Parathyroid adenoma (tissue), 2 donors: ENCODE measurements around the gene GUCY1A2.

Experiments
- H2AFZ ChIP-seq: fragments of 300-600 bp; sonication (generic); one replicate; pipeline ENCODE4 v1.7.0; 2017; ENCODE audit warnings: antibody characterized with exemption, mild to moderate bottlenecking
- H3K27ac ChIP-seq: fragments of 300-600 bp; sonication (generic); one replicate; pipeline ENCODE4 v1.7.0; 2017
- H3K27me3 ChIP-seq: fragments of 300-600 bp; sonication (generic); one replicate; pipeline ENCODE4 v1.7.0; 2017; ENCODE audit warnings: low read length; ENCODE audit not compliant: control insufficient read depth, insufficient read depth
- H3K36me3 ChIP-seq: fragments of 300-600 bp; sonication (generic); one replicate; pipeline ENCODE4 v1.7.0; 2017; ENCODE audit warnings: low read length; ENCODE audit not compliant: control insufficient read depth, insufficient read depth
- H3K4me1 ChIP-seq: fragments of 300-600 bp; sonication (generic); one replicate; pipeline ENCODE4 v1.7.0; 2017; ENCODE audit warnings: control low read depth
- H3K4me2 ChIP-seq: fragments of 300-600 bp; sonication (generic); one replicate; pipeline ENCODE4 v1.7.0; 2017; ENCODE audit warnings: low read length
- H3K4me3 ChIP-seq: fragments of 300-600 bp; sonication (generic); one replicate; pipeline ENCODE4 v1.7.0; 2017; ENCODE audit warnings: low read depth, low read length
- H3K79me2 ChIP-seq: fragments of 300-600 bp; sonication (generic); one replicate; pipeline ENCODE4 v1.7.0; 2017; ENCODE audit warnings: control low read depth
- H3K9ac ChIP-seq: fragments of 300-600 bp; sonication (generic); one replicate; pipeline ENCODE4 v1.7.0; 2017; ENCODE audit warnings: mild to moderate bottlenecking
- H3K9me3 ChIP-seq: fragments of 300-600 bp; sonication (generic); one replicate; pipeline ENCODE4 v1.7.0; 2017; ENCODE audit warnings: low read length; ENCODE audit not compliant: control insufficient read depth
- TF ChIP-seq, protein P1 (sequence below): fragments of 300-600 bp; sonication (generic); IDR thresholded peaks from one replicate; pipeline ENCODE4 v1.7.0; 2017; ENCODE audit warnings: antibody characterized with exemption, mild to moderate bottlenecking
- donor health status: primary hyperparathyroidism.

GUCY1A2 gene

GRCh38 chr11:106983261-106983660, 35.0 kb downstream of the GUCY1A2 start:
- no peak overlapping the region for H2AFZ ChIP-seq
- TF ChIP-seq, protein P1, sequence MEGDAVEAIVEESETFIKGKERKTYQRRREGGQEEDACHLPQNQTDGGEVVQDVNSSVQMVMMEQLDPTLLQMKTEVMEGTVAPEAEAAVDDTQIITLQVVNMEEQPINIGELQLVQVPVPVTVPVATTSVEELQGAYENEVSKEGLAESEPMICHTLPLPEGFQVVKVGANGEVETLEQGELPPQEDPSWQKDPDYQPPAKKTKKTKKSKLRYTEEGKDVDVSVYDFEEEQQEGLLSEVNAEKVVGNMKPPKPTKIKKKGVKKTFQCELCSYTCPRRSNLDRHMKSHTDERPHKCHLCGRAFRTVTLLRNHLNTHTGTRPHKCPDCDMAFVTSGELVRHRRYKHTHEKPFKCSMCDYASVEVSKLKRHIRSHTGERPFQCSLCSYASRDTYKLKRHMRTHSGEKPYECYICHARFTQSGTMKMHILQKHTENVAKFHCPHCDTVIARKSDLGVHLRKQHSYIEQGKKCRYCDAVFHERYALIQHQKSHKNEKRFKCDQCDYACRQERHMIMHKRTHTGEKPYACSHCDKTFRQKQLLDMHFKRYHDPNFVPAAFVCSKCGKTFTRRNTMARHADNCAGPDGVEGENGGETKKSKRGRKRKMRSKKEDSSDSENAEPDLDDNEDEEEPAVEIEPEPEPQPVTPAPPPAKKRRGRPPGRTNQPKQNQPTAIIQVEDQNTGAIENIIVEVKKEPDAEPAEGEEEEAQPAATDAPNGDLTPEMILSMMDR = no peak
- H3K27me3 ChIP-seq = no peaks in the 10 kb centered on the region
- no peaks in the 10 kb centered on the region for H3K9me3 ChIP-seq
- H3K9ac ChIP-seq = no peak overlapping the region
- no peak overlapping the region for H3K4me2 ChIP-seq
- H3K4me1 ChIP-seq = no peaks in the 10 kb centered on the region
- no peaks in the 10 kb centered on the region for H3K36me3 ChIP-seq
- no peaks in the 10 kb centered on the region for H3K79me2 ChIP-seq
- no peak overlapping the region for H3K27ac ChIP-seq
- H3K4me3 ChIP-seq = no peak overlapping the region

DNA sequence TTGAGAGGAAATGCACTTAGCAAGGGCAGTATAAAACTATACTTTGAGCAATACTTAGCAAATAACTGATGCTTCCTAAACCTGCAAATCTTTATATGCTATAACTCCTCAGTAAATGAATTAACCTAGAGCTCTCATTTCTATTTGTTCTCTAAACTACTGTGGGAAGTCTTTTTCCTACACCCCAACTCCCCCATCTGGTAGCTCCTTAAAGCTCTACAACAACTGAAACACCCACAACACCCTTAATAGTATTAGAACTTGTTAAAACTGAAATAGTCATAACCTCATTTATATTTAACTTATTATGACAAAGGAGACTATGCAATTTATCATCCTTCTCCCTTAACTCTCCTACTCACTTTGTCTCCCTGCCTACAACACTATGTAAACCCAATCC, 43.4 kb downstream of the GUCY1A2 start:
- Histone ChIP-seq H3K27me3 (no peaks in the 10 kb centered on the region), H3K9me3 (no peaks in the 10 kb centered on the region), H3K4me1 (no peaks in the 10 kb centered on the region), H3K27ac (no peak overlapping the region), H3K79me2 (no peaks in the 10 kb centered on the region), H2AFZ (no peak overlapping the region), H3K9ac (no peak overlapping the region), H3K36me3 (no peaks in the 10 kb centered on the region), H3K4me3 (no peak overlapping the region), H3K4me2 (no peak overlapping the region)
- TF ChIP-seq, protein P1 = no peak

GRCh38 chr11:106971864-106972263, 46.4 kb downstream of the GUCY1A2 start:
- no peaks in the 10 kb centered on the region for H3K27me3 ChIP-seq
- no peak overlapping the region for H3K9ac ChIP-seq
- no peaks in the 10 kb centered on the region for H3K4me1 ChIP-seq
- no peaks in the 10 kb centered on the region for H3K9me3 ChIP-seq
- no peak overlapping the region for H3K4me3 ChIP-seq
- TF ChIP-seq, protein P1 = no peak
- no peak overlapping the region for H2AFZ ChIP-seq
- H3K4me2 ChIP-seq = no peak overlapping the region
- H3K79me2 ChIP-seq = no peaks in the 10 kb centered on the region
- no peak overlapping the region for H3K27ac ChIP-seq
- no peaks in the 10 kb centered on the region for H3K36me3 ChIP-seq

- no peaks in the 10 kb centered on the region for H3K27me3 ChIP-seq
- H2AFZ ChIP-seq = no peak overlapping the region
- H3K79me2 ChIP-seq = no peaks in the 10 kb centered on the region
- TF ChIP-seq, protein P1 = no peak
- no peak overlapping the region for H3K4me3 ChIP-seq
- no peaks in the 10 kb centered on the region for H3K9me3 ChIP-seq
- H3K4me2 ChIP-seq = no peak overlapping the region
- no peak overlapping the region for H3K27ac ChIP-seq
- no peaks in the 10 kb centered on the region for H3K4me1 ChIP-seq
- H3K36me3 ChIP-seq = no peaks in the 10 kb centered on the region
- no peak overlapping the region for H3K9ac ChIP-seq
These were observed 48.5 kb downstream of the GUCY1A2 start for GRCh38 chr11:106969644-106970355.

- no peaks in the 10 kb centered on the region for H3K36me3 ChIP-seq
- no peaks in the 10 kb centered on the region for H3K9me3 ChIP-seq
- no peak overlapping the region for H3K27ac ChIP-seq
- no peak overlapping the region for H3K4me3 ChIP-seq
- no peak overlapping the region for H3K4me2 ChIP-seq
- no peaks in the 10 kb centered on the region for H3K79me2 ChIP-seq
- no peak overlapping the region for H3K9ac ChIP-seq
- H3K27me3 ChIP-seq = no peaks in the 10 kb centered on the region
- TF ChIP-seq, protein P1 = no peak
- no peaks in the 10 kb centered on the region for H3K4me1 ChIP-seq
- no peak overlapping the region for H2AFZ ChIP-seq
These were observed 55.3 kb downstream of the GUCY1A2 start for GRCh38 chr11:106962995-106963394.
